Ovary (tissue), 3 donors: Measurements from ENCODE around the gene ZNF689.

Experiments used
- EP300 ChIP-seq: sonication (generic); formaldehyde crosslinking; IDR thresholded peaks from one replicate; pipeline ENCODE4 v1.6.1; 2017; ENCODE audit warnings: antibody characterized with exemption
- POLR2A ChIP-seq: fragments of 450-650 bp; IDR thresholded peaks from one replicate; pipeline ENCODE4 v1.6.1; 2017; ENCODE audit warnings: antibody characterized with exemption, mild to moderate bottlenecking, moderate library complexity
- TF ChIP-seq, protein P1 (sequence below), 3 donors: fragments of 450-650 bp in 2 of 3; fragments of 200-600 bp in 1 of 3; IDR thresholded peaks; one replicate each; pipeline versions ENCODE4 v1.5.1 to v1.8.0; 2016 to 2022; ENCODE audit warnings: antibody characterized with exemption in 3 of 3, mild to moderate bottlenecking in 1 of 3
- donor health status: DM: no; HTN: no; CAD: no.

DNA sequence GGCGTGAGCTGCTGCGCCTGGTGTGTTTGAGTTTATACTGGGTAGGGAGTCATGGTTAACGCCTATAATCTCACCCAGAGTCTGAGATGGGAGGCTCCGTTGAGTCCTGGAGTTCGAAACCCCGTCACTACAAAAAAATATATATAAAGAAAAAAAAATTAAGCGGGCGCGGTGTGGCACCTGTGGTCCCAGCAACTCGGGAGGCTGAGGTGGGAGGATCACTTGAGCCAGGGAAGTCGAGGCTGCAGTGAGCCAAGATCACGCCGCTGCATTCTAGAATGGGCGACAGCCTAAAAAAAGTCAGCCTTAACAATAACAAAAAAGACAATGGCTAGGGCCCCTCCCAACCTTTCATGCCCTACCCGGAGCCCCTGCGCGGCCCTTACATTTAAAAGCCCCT is 23.3 kb upstream of the ZNF689 start:
- TF ChIP-seq, protein P1, sequence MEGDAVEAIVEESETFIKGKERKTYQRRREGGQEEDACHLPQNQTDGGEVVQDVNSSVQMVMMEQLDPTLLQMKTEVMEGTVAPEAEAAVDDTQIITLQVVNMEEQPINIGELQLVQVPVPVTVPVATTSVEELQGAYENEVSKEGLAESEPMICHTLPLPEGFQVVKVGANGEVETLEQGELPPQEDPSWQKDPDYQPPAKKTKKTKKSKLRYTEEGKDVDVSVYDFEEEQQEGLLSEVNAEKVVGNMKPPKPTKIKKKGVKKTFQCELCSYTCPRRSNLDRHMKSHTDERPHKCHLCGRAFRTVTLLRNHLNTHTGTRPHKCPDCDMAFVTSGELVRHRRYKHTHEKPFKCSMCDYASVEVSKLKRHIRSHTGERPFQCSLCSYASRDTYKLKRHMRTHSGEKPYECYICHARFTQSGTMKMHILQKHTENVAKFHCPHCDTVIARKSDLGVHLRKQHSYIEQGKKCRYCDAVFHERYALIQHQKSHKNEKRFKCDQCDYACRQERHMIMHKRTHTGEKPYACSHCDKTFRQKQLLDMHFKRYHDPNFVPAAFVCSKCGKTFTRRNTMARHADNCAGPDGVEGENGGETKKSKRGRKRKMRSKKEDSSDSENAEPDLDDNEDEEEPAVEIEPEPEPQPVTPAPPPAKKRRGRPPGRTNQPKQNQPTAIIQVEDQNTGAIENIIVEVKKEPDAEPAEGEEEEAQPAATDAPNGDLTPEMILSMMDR (IDR thresholded peaks at IDR 0.05), result no peak
- TF ChIP-seq POLR2A, result no peak
- no peak for TF ChIP-seq EP300
